ENCODE measurements around the gene USH2A.

DNA sequence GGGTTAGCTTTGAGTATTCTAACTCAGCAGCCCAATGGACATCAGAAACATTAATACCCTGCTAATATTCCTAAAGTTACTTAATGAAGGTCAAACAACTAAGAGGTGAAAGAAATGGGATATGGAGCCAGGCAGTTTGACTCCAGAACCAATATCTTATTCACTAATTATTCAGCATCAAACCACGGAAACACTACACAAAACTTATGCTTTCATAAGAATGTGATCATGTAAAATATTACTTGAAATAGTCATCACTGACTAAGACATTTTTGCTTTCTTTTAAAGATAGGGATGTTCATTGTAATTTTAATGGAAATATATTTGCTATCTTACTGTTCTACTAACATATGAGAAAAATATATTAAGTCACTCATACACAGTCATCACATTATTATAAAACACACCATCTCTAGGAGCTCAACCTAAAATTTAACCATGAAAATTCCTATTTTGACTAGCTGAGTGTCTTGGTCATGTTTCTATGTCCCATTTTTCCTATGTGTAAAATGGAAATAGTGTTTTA is 615.3 kb downstream of the USH2A start:
- TF ChIP-seq, protein P1, sequence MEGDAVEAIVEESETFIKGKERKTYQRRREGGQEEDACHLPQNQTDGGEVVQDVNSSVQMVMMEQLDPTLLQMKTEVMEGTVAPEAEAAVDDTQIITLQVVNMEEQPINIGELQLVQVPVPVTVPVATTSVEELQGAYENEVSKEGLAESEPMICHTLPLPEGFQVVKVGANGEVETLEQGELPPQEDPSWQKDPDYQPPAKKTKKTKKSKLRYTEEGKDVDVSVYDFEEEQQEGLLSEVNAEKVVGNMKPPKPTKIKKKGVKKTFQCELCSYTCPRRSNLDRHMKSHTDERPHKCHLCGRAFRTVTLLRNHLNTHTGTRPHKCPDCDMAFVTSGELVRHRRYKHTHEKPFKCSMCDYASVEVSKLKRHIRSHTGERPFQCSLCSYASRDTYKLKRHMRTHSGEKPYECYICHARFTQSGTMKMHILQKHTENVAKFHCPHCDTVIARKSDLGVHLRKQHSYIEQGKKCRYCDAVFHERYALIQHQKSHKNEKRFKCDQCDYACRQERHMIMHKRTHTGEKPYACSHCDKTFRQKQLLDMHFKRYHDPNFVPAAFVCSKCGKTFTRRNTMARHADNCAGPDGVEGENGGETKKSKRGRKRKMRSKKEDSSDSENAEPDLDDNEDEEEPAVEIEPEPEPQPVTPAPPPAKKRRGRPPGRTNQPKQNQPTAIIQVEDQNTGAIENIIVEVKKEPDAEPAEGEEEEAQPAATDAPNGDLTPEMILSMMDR (IDR thresholded peaks at IDR 0.05; ENCODE audit: poor library complexity, severe bottlenecking) = no peak
- TF ChIP-seq POLR2AphosphoS5 (IDR thresholded peaks at IDR 0.05) = no peak
- TF ChIP-seq EP300 (conservative IDR thresholded peaks at IDR 0.05; ENCODE audit: poor library complexity, severe bottlenecking) = no peak
- TF ChIP-seq SMC3 (conservative IDR thresholded peaks at IDR 0.05; ENCODE audit: poor library complexity) = no peak
- TF ChIP-seq, protein P2, sequence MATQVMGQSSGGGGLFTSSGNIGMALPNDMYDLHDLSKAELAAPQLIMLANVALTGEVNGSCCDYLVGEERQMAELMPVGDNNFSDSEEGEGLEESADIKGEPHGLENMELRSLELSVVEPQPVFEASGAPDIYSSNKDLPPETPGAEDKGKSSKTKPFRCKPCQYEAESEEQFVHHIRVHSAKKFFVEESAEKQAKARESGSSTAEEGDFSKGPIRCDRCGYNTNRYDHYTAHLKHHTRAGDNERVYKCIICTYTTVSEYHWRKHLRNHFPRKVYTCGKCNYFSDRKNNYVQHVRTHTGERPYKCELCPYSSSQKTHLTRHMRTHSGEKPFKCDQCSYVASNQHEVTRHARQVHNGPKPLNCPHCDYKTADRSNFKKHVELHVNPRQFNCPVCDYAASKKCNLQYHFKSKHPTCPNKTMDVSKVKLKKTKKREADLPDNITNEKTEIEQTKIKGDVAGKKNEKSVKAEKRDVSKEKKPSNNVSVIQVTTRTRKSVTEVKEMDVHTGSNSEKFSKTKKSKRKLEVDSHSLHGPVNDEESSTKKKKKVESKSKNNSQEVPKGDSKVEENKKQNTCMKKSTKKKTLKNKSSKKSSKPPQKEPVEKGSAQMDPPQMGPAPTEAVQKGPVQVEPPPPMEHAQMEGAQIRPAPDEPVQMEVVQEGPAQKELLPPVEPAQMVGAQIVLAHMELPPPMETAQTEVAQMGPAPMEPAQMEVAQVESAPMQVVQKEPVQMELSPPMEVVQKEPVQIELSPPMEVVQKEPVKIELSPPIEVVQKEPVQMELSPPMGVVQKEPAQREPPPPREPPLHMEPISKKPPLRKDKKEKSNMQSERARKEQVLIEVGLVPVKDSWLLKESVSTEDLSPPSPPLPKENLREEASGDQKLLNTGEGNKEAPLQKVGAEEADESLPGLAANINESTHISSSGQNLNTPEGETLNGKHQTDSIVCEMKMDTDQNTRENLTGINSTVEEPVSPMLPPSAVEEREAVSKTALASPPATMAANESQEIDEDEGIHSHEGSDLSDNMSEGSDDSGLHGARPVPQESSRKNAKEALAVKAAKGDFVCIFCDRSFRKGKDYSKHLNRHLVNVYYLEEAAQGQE (IDR thresholded peaks at IDR 0.05; ENCODE audit: borderline replicate concordance) = no peak
- TF ChIP-seq RAD21 (conservative IDR thresholded peaks at IDR 0.05) = no peak
- no peak for TF ChIP-seq EZH2 (IDR thresholded peaks at IDR 0.05; ENCODE audit: borderline replicate concordance, insufficient read depth, low read length, poor library complexity, severe bottlenecking)
